NCI-H226 (cell line): ENCODE data around the gene RHOT1.
"Not testable (repeated sequence)": the region's sequence is repeated elsewhere in the genome, so short reads cannot be mapped to it uniquely, and the experiment has no call there.

Experiments used
- DNase-seq: peaks from one replicate; pipeline ENCODE4 v3.0.0-alpha.2; 2015

The RHOT1 gene

DNA sequence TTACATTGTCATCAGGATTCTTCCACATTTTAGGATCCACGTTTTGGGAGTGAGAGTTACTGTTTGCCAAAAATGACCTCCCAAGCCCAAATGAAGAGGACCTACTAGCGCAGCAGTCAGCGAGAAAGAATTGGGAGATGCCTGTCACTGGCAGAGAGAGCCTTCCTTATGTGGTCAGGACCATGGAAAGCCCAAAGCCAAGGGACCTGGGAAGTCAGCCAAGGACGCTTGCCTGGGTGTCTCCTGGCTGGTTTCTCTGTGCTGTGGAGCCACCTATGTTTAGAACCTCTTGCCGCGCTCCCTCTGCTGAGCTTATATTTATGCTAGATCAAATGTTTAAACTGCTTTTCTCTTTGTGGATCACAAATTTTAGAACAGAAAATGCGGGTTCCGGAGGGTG, 98.4 kb downstream of the RHOT1 start:
- DNase-seq: no peak

DNA sequence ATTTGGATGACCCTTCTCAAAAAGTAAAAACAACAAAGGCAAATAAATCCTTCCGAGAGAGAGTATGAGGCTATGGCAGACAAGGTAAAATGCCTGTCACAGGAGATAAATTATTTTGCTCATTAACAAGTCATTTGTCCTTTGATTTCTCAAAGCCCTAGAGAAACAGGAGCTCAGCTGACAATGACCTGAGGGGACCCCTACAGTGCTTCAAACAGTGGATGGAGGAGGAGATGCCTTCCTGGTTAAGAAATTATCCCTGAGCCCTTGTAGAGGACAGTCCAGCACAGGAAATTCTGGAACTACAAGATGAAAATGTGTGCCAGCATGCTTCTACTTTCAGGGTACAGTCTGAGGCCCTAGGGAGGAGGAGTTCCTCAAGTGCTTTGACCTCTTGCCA, 99.3 kb downstream of the RHOT1 start:
- DNase-seq: no peak

DNA sequence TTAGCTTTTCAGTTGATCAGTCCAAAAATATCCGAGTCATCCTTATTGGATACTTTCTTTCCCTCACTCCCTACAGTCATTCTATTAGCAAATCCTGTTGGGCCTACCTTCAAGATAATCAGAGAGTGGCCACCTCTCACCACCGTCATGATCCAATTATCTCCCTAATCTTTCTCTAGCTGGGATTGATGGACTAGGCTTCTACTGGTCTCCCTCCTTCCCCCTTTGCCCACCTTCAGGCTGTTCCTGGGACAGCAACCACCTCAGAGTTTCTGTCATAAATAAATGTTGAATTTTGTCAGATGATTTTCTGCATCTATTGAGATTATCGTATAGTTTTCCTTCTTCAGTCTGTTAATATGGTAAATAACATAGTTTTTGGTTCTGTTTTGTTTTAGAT, 107.2 kb downstream of the RHOT1 start:
- DNase-seq: no peak

DNA sequence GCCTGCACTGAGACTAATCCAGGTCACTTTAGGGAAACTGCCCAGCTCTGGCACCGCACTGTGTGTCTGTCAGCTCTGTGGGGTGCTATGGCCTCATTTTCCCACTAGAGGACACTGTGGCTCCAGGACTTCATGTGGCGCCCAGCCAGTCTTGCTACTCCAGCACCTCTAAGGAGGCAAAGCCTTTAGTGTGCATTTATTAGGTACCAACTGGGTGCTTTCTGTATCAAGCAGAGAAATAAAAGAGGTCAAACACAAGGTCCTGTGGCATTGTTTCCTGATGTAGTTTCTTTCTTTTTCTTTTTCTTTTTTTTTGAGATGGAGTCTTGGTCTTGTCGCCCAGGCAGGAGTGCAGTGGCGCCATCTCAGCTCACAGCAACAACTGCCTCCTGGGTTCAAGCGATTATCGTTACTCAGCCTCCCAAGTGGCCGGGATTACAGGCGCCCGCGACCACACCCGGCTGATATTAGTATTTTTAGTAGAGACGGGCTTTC, 110.9 kb downstream of the RHOT1 start:
- DNase-seq: peak; percentile 36

DNA sequence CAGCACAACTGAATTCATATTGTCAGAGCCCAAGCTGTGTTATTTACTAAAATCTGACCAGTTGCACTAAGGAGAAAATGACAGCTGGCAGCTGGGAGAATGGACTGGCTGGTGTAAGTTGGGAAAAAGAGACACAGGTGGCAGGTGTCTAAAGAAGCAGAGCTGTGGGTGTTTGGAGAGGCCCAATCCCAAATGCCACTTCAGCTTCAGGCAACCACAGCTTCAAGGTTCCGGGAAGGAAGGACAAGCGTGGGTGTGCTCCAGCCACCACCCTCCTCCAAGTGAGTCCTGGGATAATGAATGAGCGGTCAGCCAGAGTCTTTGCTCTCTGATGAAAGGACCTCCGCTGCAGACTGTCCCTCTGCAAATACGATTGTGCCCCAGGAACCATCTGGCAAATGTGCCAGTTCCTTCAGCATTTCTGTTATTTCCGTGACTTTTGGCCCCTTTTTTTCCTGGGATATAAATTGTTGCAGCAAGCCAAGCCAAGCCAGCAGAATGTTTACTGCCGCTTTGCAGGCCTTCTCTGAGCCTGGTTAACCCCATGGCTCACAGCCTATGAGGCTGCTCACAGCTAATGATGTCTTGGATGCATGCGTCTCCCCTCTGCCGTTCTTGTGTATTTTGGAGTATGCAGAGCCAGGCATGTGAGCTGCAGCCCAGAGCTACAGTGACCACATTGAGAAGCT, 113.9 kb downstream of the RHOT1 start:
- no peak for DNase-seq

DNA sequence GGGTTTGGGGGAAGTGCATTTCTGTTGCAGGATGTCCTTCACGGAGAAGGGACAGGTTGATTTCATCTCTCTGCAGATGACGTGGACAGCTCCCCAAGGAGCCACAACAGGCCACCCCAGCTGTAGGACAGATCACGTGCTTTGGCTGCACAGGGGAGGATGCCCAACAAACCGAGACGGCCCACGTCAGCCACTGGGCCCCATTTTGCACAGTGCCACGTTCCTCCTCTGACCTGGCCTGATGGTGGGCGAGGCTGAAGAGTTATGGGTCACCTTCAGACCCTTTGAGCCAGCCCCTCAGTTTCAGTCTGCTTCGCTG, 114.4 kb downstream of the RHOT1 start:
- DNase-seq: no peak

DNA sequence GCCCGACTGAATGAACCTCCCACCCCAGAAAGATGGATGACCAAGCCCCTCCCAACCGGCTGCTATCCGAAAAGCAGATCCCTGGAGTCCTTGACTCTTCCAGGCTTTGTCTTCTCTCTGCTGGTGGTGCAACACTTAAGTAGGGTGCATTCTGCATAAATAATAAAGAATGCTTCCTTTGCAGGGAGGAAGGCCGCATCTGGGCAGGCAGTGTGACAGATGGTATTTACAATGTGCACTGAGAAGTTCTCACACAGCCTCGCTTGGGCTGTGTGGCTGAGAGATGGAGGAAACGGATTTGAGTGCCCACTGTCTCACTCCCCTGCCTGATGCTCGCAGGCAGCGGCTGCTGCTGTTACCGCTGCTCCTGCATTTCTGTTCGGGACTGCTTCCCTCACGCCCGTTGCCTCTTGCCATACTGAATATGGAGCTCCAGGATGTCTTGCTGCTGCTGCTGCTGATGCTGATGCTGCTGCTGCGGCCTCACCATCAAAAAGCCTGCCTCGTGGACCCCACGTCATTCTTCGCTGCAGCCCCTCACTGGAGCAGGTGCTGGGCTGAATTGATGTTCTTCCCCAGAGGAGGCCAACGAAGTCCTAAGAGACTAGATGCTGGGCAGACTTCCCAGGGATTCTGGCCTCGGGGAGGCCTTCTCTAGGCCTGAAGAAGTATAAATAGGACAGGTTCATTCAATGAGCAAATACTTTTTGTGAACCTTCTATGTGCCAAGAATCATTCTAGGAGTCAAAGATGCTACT, 116.3 kb downstream of the RHOT1 start:
- no peak for DNase-seq

DNA sequence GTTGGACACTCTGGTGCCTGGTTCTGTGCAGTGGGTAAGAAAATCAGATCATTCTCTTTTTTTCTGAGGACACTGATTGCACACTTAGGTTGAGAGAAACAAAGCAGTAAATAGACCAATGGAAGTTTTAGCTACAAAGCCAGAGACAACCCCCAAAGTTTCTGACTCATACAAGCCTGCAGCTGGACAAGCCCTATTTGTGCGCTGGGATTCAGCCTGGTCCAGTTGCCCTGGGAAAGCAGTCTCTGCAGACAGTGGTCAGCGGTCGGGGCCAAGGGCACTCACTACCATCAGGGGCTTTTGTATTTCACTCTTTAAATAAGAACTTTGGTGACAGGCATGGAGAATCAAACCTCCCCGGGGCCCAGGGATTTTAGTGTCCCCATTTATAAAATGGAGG, 117.3 kb downstream of the RHOT1 start:
- DNase-seq: peak; percentile 47

DNA sequence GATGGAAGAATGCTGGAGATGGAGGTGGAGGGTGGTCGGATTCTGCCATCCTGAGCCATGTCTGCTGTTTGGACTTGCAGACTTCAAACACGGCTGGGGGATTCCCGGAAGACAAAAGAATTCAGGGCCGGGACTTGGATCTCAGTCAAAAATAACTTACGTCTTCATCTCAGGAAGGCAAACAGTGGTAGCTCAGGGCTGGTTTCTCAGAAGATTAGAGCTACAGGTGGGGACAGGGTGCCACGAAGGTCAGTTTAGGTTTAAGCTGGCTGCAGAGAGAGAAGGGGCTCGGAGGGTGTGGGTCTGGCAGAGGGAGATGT, 119.1 kb downstream of the RHOT1 start:
- peak; percentile 18 for DNase-seq

DNA sequence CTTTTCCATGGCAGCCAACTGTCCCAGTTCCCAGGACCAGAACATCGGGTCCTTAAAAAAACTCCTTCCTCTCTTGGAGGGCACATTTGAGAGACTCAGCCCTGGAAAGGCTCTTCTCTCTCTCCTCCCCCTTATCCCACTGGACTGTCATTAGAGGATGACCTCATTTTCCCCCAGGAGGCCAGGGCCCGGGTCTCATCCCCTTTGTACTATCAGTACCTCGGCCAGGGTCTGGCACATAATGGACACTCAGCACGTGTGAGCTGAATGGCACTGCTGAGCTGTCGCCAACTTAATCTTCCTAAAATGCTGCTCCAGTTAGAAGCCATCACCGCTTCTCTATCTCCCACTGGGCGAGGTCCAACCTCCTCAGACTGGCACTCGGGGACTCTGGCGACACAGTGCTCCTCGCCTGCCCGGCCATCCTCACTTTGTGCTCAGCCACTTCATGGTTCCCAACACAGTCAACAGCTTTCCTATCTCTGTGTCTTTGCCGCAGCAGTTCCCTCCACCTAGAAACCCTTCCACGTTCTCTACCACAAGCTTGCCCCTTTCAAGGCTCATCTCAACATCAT, 119.7 kb downstream of the RHOT1 start:
- DNase-seq: no peak

DNA sequence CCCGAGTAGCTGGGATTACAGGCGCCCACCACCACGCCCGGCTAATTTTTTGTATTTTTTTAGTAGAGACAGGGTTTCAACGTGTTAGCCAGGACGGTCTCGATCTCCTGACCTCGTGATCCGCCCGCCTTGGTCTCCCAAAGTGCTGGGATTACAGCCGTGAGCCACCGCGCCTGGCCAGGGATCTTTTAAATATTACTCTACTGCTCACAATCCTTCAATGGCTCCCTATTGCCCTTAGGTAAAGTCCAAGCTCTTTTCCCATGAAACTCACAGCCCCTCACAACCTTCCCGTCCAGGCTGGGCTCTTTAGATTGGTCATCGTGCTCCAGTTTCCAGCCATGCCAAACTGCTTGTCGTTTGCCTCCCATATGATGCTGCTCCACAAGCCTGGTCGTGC, 121.2 kb downstream of the RHOT1 start:
- not testable (repeated sequence) for DNase-seq

DNA sequence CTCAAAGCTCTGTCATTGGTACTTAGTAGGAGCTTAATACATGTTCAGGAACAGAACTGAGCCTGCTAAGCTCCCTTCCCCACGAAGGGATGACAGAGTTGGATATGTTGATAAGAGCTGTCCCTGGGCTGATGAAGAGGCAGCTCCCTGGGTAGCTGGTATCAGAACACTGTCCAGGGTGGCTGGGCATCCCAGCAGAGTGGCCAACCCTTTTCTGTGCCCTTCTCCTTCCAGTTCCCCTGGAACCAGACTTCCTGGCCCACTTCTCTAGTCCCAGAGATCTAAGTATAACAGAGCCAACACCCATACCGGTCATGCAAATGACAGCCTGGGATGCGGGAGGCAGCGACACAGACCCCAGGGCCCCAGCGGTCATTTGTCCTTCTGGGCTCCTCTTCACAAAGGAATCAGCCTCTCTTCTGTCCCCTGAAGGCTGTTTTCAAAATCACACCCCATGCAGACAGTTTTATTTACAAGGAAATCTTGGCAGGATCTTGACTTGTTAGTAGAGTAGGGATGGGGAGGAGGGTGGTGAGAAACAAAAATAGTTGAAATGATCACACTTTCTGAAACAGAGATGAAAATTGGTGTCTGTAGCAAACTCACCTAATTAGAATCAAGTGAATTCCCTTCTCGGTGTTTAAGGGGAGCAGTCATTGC, 122.0 kb downstream of the RHOT1 start:
- DNase-seq: no peak

DNA sequence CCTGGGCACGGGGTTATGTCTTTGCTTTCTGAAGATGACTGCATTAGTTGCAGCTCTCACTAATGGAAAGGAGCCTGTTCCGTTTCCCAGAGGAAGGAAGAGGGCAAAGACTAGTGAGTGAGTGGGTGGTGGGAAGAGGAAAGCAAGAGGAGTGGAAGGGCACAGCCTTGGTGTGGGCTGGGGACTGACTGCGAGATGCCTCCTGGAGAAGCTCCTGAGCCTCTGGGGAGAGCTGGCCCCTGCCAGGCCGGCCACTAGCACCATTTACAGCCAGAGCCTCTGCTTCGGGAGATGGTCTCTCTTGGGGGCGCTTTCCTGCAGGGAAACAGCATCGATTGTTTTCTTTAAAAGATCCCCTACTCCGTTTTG, 122.5 kb downstream of the RHOT1 start:
- no peak for DNase-seq

DNA sequence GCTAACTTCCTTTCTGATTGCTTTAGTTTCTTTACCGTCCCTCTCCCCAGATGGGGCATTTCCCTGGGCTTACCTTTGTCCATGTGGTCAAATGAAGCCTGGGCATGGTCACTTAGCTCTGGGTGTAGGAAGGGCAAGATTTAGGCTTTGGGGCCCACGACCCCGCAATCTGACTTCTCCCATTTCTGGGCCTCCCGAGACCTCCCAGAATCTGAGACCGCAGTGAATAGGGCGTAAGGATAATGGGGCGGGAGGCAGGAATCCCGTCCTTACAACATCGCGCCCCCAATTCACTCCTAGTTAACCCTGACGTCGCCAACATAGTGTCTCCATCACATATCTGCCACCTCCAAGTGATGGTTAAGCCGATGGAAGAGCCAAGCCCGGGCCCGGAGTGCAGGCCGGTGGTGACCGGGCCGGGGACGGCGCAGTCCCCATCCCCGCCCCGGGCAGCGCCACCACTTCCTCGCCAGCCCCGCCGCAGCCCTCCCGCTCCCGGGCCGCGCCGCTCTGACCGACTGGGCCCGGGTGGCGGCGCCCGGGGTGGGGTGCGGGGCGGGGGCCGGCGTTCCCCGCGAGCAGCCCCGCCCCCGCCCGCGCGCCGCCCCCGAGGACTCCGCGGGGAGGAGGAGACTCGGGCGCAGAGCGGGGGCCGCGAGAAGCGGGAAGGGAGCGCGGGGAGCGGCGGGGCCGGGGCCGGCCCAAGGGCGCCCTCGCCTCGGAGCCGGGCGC, 123.1 kb downstream of the RHOT1 start, which contains the start of gene RHBDL3:
TSS of gene RHBDL3 (plus strand) at position 641 of the 732 bp plus-strand sequence. CDS start 358 bp downstream, outside the sequence.
- no peak for DNase-seq

DNA sequence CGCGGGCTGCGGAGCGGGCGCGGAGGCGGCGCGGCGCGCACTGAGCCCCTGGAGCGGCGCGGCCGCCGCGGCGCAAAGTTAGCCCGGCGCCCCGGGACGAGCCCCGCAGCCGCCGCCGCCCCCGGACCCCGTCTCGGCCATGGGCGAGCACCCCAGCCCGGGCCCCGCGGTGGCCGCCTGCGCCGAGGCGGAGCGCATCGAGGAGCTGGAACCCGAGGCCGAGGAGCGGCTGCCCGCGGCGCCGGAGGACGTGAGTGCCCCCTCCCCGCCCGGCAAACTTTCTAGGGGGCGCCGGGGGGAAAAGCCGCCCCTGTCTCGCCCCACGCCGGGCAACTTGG, 123.7 kb downstream of the RHOT1 start:
- DNase-seq: no peak

DNA sequence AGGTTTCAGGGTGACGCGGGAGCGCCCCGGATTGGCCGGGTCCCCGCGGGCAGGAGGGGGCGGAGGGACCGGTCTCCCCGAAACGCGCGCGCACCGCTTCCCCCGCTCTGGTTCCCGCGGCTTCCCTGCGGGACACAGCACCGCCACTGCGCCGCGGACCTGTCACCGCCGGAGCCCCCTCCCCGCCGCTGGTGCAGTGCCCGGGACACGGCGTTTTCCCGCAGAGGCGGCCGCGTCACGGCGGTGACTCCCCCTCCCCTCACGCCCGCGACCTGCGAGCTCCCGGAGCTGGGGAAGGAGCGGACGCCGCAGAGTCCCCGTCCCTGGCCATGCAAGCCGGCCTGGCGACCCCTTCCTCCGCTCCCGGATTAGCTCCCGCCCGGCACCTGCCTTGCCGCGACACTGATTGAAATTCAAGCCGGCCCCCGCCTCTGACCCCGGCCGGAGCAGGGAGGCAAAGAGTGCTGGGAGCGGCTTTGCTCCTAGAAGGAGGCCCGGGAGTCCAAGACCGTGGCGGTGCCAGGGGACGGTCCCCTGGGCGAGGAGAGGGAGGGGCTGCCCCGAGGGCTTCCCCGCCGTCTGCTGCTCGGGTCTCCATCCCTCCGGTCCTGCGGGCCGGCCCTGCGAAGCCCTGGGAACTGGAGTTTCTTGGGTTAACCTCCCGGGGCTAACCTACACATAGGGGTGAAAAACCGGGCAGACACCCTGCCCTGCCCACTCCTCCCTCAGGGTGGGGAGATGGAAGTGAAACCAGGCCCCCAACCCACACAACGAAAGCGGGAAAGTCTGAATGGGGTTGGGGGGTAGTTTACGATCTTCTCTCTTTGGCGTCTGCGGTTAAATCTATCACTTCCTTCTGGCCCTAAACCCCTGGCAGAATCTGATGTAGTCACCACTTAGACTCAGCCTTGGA, 124.3 kb downstream of the RHOT1 start:
- no peak for DNase-seq

DNA sequence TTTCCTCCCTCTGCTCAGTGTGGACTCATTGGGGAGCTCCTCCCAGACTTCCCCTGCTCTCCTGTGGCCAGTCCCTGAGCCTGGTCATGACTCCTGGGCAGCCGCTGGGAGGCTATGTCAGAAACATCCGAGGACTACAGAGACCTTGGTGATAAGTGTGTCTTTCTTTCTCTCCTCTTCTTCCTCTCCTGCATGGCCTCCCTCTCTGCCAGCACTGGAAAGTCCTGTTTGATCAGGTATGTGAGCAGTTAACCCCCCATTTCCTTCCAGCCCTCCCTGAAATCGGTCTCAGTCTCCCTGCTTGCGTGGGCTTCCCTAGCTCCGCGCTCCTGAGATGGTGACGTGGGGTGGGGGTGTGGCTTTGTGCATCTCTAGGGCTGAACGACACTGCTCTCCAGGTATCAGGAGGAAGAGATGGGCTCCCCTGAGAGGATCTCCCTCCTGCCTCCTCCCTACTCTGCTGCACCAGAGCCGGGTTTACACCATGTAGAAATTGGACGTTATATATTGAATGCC, 125.4 kb downstream of the RHOT1 start:
- no peak for DNase-seq

DNA sequence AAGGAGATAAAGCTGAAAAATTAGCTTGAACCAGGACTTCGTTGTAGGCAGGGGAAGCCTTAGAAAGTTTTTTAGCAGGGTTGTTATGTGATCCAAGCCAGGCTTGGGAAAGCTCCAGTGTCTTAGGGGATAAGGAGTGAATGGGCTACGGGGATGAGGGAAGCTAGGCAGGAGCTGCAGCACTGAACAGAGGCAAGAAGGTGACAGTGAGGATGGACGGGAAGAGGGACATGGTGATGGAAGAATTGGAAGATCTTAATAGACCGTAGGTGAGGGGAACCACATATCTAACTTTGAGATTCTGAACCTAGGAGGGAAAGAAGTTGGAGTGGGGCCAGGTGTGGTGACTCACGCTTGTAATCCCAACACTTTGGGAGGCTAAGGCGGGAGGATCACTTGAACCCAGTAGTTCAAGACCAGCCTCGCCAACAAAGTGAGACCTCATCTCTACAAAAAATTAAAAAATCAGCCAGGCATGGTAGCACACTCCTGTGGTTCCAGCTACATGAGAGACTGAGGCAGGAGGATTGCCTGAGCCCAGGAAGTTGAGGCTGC, 126.5 kb downstream of the RHOT1 start:
- no peak for DNase-seq

DNA sequence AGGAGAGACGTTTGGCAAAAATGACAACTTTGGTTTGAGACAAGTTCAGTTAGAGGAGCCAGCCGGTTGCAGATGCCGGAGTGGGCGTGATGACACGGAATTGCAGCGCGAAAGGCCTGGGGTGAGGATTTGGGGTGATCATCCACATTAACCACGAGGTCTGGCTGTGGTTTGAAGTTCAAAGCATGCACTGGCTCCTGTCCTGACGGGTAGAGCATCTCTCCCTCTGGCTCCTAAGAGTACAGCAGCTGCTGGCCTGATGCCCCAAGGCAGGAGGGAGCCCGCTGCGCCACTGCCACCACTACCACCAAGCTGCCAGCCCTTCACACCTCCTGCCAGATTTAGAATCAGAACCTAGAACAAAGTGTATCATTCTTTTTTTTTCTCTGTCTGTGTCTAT, 127.1 kb downstream of the RHOT1 start:
- no peak for DNase-seq

DNA sequence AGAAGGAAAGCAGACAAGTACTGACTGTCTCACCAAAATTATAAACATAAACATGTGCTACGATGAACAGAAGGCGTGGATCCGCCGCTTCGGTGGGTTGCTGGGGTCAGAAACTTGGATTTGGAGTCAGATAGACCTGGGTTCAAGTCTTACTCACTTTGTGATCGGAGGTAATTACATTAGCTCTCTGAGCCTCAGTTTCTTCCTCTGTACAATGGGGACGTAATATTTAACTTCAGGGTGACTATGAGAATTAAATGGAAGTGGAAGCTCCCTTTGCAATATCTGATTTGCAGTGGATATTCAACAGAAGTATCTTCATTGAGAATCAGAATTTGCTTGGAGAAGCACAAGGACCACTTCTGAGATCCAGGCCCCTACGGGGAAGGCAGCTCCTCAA, 129.5 kb downstream of the RHOT1 start:
- DNase-seq: no peak

DNA sequence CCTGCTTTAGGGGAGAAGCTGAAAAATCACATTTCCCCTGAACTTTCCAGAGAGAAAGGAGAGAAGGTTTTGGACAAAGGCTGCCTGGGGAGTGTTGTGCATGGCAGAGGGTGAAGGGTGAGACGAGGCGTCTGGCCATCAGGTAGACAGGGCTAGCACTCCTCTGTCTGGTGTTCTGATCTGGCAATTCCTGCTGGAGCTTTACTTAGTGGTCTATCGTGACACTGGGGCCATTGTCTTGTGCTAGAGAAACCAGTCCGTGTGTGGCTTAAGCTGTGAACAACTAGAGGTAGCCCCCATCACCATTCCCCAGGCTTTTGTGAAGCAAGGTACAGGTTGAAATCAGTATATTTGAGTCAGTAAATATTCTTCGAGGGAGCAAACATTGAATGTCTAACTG, 131.8 kb downstream of the RHOT1 start:
- DNase-seq: no peak

DNA sequence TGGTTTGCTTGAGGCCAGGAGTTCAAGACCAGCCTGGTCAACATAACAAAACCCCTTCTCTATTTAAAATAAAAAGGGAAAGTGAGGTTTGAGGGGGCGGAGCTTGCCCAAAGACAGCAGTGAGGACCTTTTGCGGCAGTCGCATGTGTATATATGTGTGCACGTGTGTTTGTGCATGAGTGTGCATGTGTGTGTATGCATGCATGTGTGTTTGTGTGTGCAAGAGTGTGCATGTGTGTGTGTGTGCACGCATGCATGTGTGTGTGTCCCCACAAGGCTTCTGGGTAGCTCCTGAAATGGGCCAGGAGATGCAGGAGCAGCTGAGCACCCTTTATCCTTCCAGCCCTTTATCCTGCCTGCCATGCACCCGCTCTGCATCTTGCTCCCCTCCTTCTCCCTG, 132.3 kb downstream of the RHOT1 start:
- no peak for DNase-seq
